HepG2 (cell line): ENCODE data around the gene ABCC1. TPM values are rescaled to one million over a fixed set of nuclear protein-coding genes. Genes with fewer than 3 reads are reported as not detected.

Experiments used
- ATAC-seq: fragments of 200-7000 bp; cut with Tn5 transposase; 3 replicates; pipeline ENCODE4 v1.9.1; 2020; ENCODE audit warnings: mild to moderate bottlenecking, moderate library complexity
- BruUV-seq: library from RNA; stranded (reverse); fragments of 400-500 nt; replicated peaks from 2 replicates; lab custom pipeline; 2021; lab: Mats Ljungman, UMichigan
- CTCF ChIA-PET: fragments of 300-600 bp; formaldehyde crosslinking; extraction: SDS; loops from one replicate; lab custom pipeline; 2021; ENCODE audit warnings: low total read pairs, inconsistent platforms, low intra/inter-chr PET ratio; lab: Yijun Ruan, JAX
- POLR2A ChIA-PET: fragments of 350-600 bp; sonication (Branson Sonifier 250); formaldehyde crosslinking; loops from one replicate; lab custom pipeline; 2020; ENCODE audit warnings: antibody characterized with exemption, inconsistent platforms; lab: Yijun Ruan, JAX
- DNase-seq: peaks from one replicate; pipeline ENCODE4 v3.0.0-alpha.2; 2015; ENCODE audit warnings: low spot score
- FAIRE-seq: peaks from 3 replicates; lab custom pipeline; 2011; peaks lifted over from hg19 to GRCh38; lab: Jason Lieb, UNC
- H2AFZ ChIP-seq: one replicate; pipeline ENCODE4 v1.6.1; 2011; ENCODE audit warnings: low read length, inconsistent platforms
- H3K27ac ChIP-seq: fragments of 300-600 bp; 3 replicates; pipeline ENCODE4 v1.8.0; 2011; ENCODE audit warnings: mixed run types, mild to moderate bottlenecking, mixed read lengths, low read length, inconsistent platforms; ENCODE audit not compliant: insufficient read depth; ENCODE audit errors: extremely low read length
- H3K27me3 ChIP-seq, 2 experiments: fragments of 200-600 bp in 1 of 2; 2 replicates in 1 of 2; 3 replicates in 1 of 2; pipeline versions ENCODE4 v1.6.0 to v1.8.0; 2011; ENCODE audit warnings: low read length in 2 of 2, mild to moderate bottlenecking in 2 of 2, moderate library complexity in 2 of 2, inconsistent platforms in 1 of 2; ENCODE audit not compliant: insufficient read depth in 2 of 2, control insufficient read depth in 1 of 2
- H3K36me3 ChIP-seq, 2 experiments: fragments of 200-600 bp in 1 of 2; replicated peaks in 1 of 2; 2 replicates in 1 of 2; 3 replicates in 1 of 2; pipeline versions ENCODE4 v1.5.1 to v1.8.0; 2011; ENCODE audit warnings: low read length in 2 of 2, inconsistent platforms in 1 of 2; ENCODE audit not compliant: insufficient read depth in 2 of 2, control insufficient read depth in 1 of 2
- H3K4me1 ChIP-seq: 2 replicates; pipeline ENCODE4 v1.5.1; 2012; ENCODE audit warnings: low read length, inconsistent platforms; ENCODE audit not compliant: insufficient read depth
- H3K4me2 ChIP-seq: 2 replicates; pipeline ENCODE4 v1.6.0; 2011; ENCODE audit warnings: low read depth, low read length, inconsistent platforms
- H3K4me3 ChIP-seq, 3 experiments: fragments of 200-600 bp in 1 of 3; sonication (generic), shearing (Covaris generic) in 1 of 3; replicated peaks in 1 of 3; 2 replicates each; pipeline ENCODE4 v1.5.1; 2011 to 2016; ENCODE audit warnings: low read length in 3 of 3, inconsistent platforms in 2 of 3, low read depth in 2 of 3, mild to moderate bottlenecking in 2 of 3, control low read depth in 1 of 3, mixed read lengths in 1 of 3; ENCODE audit not compliant: insufficient read depth in 1 of 3
- H3K79me2 ChIP-seq: one replicate; pipeline ENCODE4 v1.6.1; 2011; ENCODE audit warnings: low read length, inconsistent platforms; ENCODE audit not compliant: insufficient read depth
- H3K9ac ChIP-seq: 2 replicates; pipeline ENCODE4 v1.6.0; 2011; ENCODE audit warnings: mild to moderate bottlenecking, low read depth, low read length, inconsistent platforms; ENCODE audit not compliant: insufficient read depth
- H3K9me3 ChIP-seq: 2 replicates; pipeline ENCODE4 v1.5.1; 2012; ENCODE audit warnings: mild to moderate bottlenecking, low read length
- H4K20me1 ChIP-seq: 2 replicates; pipeline ENCODE4 v1.6.0; 2011; ENCODE audit warnings: inconsistent platforms, mild to moderate bottlenecking, low read length, moderate library complexity; ENCODE audit not compliant: insufficient read depth
- AHR ChIP-seq: IDR thresholded peaks from 2 replicates; pipeline ENCODE4 v1.6.1; 2018; ENCODE audit warnings: missing genetic modification reagents, missing compliant biosample characterization
- CAMTA2 ChIP-seq: sonication (generic); formaldehyde crosslinking; IDR thresholded peaks from 2 replicates; pipeline ENCODE4 v1.4.0; 2020; ENCODE audit warnings: mild to moderate bottlenecking, missing genetic modification reagents, borderline replicate concordance
- CCAR2 ChIP-seq: fragments of 200-400 bp; formaldehyde crosslinking; optimal IDR thresholded peaks from 2 replicates; pipeline ENCODE3; 2018; ENCODE audit warnings: low read depth, mild to moderate bottlenecking, low read length, moderate library complexity
- EEA1 ChIP-seq: sonication (generic); formaldehyde crosslinking; IDR thresholded peaks from 2 replicates; pipeline ENCODE4 v1.5.1; 2020; ENCODE audit warnings: mild to moderate bottlenecking, missing genetic modification reagents, borderline replicate concordance
- ELF4 ChIP-seq: sonication (generic); formaldehyde crosslinking; IDR thresholded peaks from 2 replicates; pipeline ENCODE4 v1.5.0; 2020; ENCODE audit warnings: missing genetic modification reagents, mild to moderate bottlenecking, moderate library complexity, borderline replicate concordance
- HNF4G ChIP-seq, 2 experiments: sonication (generic) in 1 of 2; formaldehyde crosslinking in 1 of 2; IDR thresholded peaks; 2 replicates each; pipeline versions ENCODE4 v1.4.0 to v1.6.1; 2011 to 2020; ENCODE audit warnings: borderline replicate concordance in 2 of 2, low read depth in 2 of 2, mild to moderate bottlenecking in 2 of 2, low read length in 1 of 2, missing genetic modification reagents in 1 of 2, moderate library complexity in 1 of 2
- JUNB ChIP-seq: sonication (generic); formaldehyde crosslinking; IDR thresholded peaks from 2 replicates; pipeline ENCODE4 v1.8.0; 2022; ENCODE audit warnings: missing genetic modification reagents, mild to moderate bottlenecking, borderline replicate concordance
- SMARCC2 ChIP-seq: fragments of 450-650 bp; IDR thresholded peaks from 2 replicates; pipeline ENCODE4 v1.6.1; 2017; ENCODE audit warnings: antibody characterized with exemption, mild to moderate bottlenecking
- YEATS2 ChIP-seq: sonication (generic); formaldehyde crosslinking; IDR thresholded peaks from 2 replicates; pipeline ENCODE4 v1.4.0; 2020; ENCODE audit warnings: missing genetic modification reagents, borderline replicate concordance
- ZBTB46 ChIP-seq: sonication (generic); formaldehyde crosslinking; IDR thresholded peaks from 2 replicates; pipeline ENCODE4 v1.4.0; 2020; ENCODE audit warnings: mild to moderate bottlenecking, missing genetic modification reagents, borderline replicate concordance
- ZNF30 ChIP-seq: sonication (generic); formaldehyde crosslinking; IDR thresholded peaks from 2 replicates; pipeline ENCODE4 v1.5.0; 2020; ENCODE audit warnings: mild to moderate bottlenecking, missing genetic modification reagents
- WGBS: methylation state at CpG from one replicate; pipeline ENCODE4 v1.1.6; 2017; ENCODE audit warnings: low lambda C conversion rate; 5-methylcytosine and 5-hydroxymethylcytosine counted together
- in situ Hi-C: cut with HindIII; loops from 2 replicates; pipeline ENCODE4 v1.10.0; 2017; ENCODE audit warnings: low pct_unique_long_range_greater_than_20kb; ENCODE audit not compliant: extremely low pct_ligation_motif_present
- intact Hi-C: fragments of 100-400 bp; cut with micrococcal nuclease; formaldehyde crosslinking; loops from one replicate; pipeline ENCODE4 v1.10.0; 2022; ENCODE audit not compliant: unreplicated experiment
- polyA plus RNA-seq, 8 experiments: library from polyadenylated mRNA; depleted of rRNA in 3 of 8; stranded (reverse) in 7 of 8; unstranded in 1 of 8; fragments of >200 nt; fragmentation: Illumina TruSeq in 4 of 8; extraction: Trizol in 4 of 8; gene quantifications; 2 replicates each; pipeline versions ENCODE4 v1.2.1 to v1.2.3, GENCODE V29; 2011 to 2016; ENCODE audit warnings: low read depth in 4 of 8, missing spikeins in 1 of 8, mixed read lengths in 1 of 8; ENCODE audit not compliant: insufficient read depth in 1 of 8
- total RNA-seq, 5 experiments: library from RNA; depleted of rRNA; stranded (reverse); fragments of >200 nt; fragmentation: Illumina TruSeq; extraction: Trizol; gene quantifications; 2 replicates each; pipeline ENCODE4 v1.2.3, GENCODE V29; 2016; ENCODE audit warnings: low read depth in 1 of 5

Gene ABCC1
- total and polyA plus RNA-seq, 2 of the 13 experiments (the other 11 are each of a cell fraction or from before 2014, with no cell fraction given): 13.0 to 30.6 TPM

GRCh38 chr16:15906439-15906838, 43.0 kb upstream of the ABCC1 start:
- DNase-seq (no peak), FAIRE-seq (no peak), ATAC-seq (no peak)
- ChIA-PET POLR2A (interaction anchor here (2.7 kb wide), 1 partner anchor 18 kb away, joined by 10 read pairs; the partner anchor contains the start of gene CEP20), CTCF (no interaction called here)
- TF ChIP-seq ELF4 (CRISPR knock-in tag) (no peak), AHR (CRISPR knock-in tag) (no peak), CCAR2 (no peak), SMARCC2 (no peak), EEA1 (CRISPR knock-in tag) (no peak), ZBTB46 (CRISPR knock-in tag) (no peak), HNF4G (IDR thresholded peaks at IDR 0.05; ENCODE audit: borderline replicate concordance, low read depth, low read length) (no peak), HNF4G (CRISPR knock-in tag; IDR thresholded peaks at IDR 0.05; ENCODE audit: borderline replicate concordance, low read depth) (no peak), ZNF30 (no peak), JUNB (CRISPR knock-in tag) (no peak), CAMTA2 (no peak), YEATS2 (CRISPR knock-in tag) (no peak)
- no peak overlapping the region for H3K4me2 ChIP-seq
- H3K9me3 ChIP-seq: no peaks in the 10 kb centered on the region
- intact Hi-C loops: no loop called here
- H3K4me3 ChIP-seq: no peak overlapping the region
- no peaks in the 10 kb centered on the region for H3K36me3 ChIP-seq
- H4K20me1 ChIP-seq: no peaks in the 10 kb centered on the region
- H3K27me3 ChIP-seq: no peaks in the 10 kb centered on the region
- H3K27ac ChIP-seq: no peak overlapping the region
- in situ Hi-C loops: no loop called here
- H3K79me2 ChIP-seq: no peaks in the 10 kb centered on the region
- no peak overlapping the region for H2AFZ ChIP-seq
- peaks cover 25% of the 10 kb centered on the region for H3K4me1 ChIP-seq
- no TSS peak for BruUV-seq
- no peak overlapping the region for H3K9ac ChIP-seq
- 35% methylated on average over 2 of the region's 2 CpGs for WGBS
